Gastrocnemius medialis (tissue), 4 donors: Measurements from ENCODE around the gene COA5.

ENCODE experiments used
- POLR2A ChIP-seq, 2 donors: fragments of 450-650 bp; IDR thresholded peaks; one replicate each; pipeline ENCODE4 v1.6.1; 2017; ENCODE audit warnings: antibody characterized with exemption in 2 of 2, mild to moderate bottlenecking in 2 of 2, moderate library complexity in 2 of 2
- TF ChIP-seq, protein P1 (sequence below), 5 experiments: fragments of 450-650 bp in 3 of 5; fragments of 200-600 bp in 2 of 5; sonication (generic) in 2 of 5; IDR thresholded peaks in 4 of 5; conservative IDR thresholded peaks in 1 of 5; 1 replicate in 4 of 5; 2 replicates in 1 of 5; pipeline ENCODE4 v1.5.1; 2016 to 2019; ENCODE audit warnings: antibody characterized with exemption in 5 of 5, mild to moderate bottlenecking in 3 of 5, moderate library complexity in 3 of 5

DNA sequence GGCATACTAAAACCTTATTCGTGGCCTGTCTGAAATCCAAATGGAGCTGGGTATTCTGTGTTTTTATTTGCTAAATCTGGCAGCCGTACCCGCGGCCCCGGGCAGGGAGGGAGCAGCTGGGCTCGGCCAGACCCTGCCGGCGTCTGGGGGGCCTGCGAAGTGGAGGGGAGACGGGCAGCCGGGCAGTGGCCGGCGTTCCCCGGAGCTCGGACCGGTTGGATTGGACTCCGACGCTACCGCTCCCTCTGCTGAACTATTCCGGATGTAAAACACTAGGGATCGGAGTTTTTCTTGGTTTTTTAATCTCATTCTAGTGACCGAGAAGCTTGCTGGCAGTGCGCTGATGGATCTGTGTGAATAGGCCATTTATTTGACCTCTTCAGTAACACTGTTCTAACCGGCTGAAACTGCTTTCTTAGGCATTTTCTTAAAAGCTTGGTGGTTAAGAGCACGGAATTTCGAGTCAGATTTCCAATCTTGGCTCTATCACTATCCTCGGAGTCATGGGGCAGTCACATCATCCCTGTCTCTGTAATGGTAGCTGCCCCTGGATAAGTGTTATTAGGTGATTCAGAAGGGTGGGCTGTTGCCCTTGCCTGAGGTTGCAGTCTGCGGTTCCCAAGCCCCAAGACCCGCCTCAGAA, 771 bp upstream of the COA5 start:
- no peak for TF ChIP-seq POLR2A (IDR thresholded peaks at IDR 0.05)
- TF ChIP-seq, protein P1, sequence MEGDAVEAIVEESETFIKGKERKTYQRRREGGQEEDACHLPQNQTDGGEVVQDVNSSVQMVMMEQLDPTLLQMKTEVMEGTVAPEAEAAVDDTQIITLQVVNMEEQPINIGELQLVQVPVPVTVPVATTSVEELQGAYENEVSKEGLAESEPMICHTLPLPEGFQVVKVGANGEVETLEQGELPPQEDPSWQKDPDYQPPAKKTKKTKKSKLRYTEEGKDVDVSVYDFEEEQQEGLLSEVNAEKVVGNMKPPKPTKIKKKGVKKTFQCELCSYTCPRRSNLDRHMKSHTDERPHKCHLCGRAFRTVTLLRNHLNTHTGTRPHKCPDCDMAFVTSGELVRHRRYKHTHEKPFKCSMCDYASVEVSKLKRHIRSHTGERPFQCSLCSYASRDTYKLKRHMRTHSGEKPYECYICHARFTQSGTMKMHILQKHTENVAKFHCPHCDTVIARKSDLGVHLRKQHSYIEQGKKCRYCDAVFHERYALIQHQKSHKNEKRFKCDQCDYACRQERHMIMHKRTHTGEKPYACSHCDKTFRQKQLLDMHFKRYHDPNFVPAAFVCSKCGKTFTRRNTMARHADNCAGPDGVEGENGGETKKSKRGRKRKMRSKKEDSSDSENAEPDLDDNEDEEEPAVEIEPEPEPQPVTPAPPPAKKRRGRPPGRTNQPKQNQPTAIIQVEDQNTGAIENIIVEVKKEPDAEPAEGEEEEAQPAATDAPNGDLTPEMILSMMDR (IDR thresholded peaks at IDR 0.05 in 4 of 5, conservative IDR thresholded peaks at IDR 0.05 in 1 of 5): no peak
